ENCODE results near the gene DOC2B.

The DOC2B gene

GRCh38 chr17:192666-193425, 11.4 kb upstream of the DOC2B start:
- DNase-seq (ENCODE audit: low spot score) = no peak
- no peak for TF ChIP-seq CTCF (IDR thresholded peaks at IDR 0.05; ENCODE audit: extremely low read depth, missing control alignments)

GRCh38 chr17:189444-189843, 8.0 kb upstream of the DOC2B start:
- DNase-seq (ENCODE audit: low spot score) = no peak
- no peak for TF ChIP-seq CTCF (IDR thresholded peaks at IDR 0.05; ENCODE audit: extremely low read depth, missing control alignments)

DNA sequence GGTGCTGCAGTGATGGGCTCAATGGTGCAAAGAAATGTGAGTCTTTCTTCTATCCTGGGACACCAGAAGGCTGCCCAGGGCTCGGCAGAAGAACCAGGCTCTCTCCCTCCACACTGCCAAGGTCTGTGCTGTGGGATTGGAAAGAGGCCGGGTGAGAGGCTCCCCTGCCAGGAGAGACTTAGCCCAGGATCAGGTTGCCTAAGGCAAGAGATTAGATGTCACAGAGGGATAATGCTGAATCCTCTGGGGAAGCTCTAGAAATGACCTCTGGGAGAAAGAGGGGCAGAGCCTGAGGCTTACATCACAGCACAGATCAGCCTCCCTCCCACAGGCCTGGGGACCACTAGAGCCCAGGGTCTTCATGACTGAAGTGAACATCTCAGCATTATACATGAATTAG, 5.7 kb upstream of the DOC2B start:
- DNase-seq (ENCODE audit: low spot score) = no peak
- TF ChIP-seq CTCF (IDR thresholded peaks at IDR 0.05; ENCODE audit: extremely low read depth, missing control alignments) = no peak

DNA sequence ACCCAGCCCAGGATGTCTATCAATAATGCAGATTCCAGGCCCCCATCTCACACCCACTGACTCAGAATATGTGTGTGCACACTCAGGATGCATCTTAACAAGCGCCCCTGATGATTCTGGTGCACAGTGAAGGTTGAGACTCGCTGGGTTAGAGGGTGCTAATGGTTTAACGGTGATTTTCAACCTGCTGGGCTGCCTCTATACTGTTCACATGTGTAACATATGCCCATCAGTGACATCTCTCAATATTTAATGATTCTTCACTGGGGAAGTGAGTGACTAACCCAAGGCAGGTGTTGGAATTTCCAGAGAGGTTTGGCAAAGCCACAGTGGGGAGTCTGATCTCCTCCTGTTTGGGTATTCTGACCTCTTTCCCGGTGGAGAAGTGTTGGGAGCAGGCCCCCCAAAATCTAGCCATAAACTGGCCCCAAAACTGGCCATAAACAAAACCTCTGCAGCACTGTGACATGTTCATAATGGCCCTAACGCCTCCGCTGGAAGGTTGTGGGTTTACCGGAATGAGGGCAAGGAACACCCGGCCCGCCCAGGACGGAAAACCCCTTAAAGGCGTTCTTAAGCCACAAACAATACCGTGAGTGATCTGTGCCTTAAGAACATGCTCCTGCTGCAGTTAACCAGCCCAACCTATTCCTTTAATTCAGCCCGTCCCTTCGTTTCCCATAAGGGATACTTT, 4.1 kb upstream of the DOC2B start:
- TF ChIP-seq CTCF (IDR thresholded peaks at IDR 0.05; ENCODE audit: extremely low read depth, missing control alignments) = no peak
- no peak for DNase-seq (ENCODE audit: low spot score)

- no peak for TF ChIP-seq CTCF (IDR thresholded peaks at IDR 0.05; ENCODE audit: extremely low read depth, missing control alignments)
- DNase-seq (ENCODE audit: low spot score) = no peak
Observed at GRCh38 chr17:183021-183420, 1.6 kb upstream of the DOC2B start.

- no peak for TF ChIP-seq CTCF (IDR thresholded peaks at IDR 0.05; ENCODE audit: extremely low read depth, missing control alignments)
- DNase-seq (ENCODE audit: low spot score) = no peak
Observed at GRCh38 chr17:182050-182751, 751 bp upstream of the DOC2B start.

Measured in GM20000 (cell line).